GM21576 (cell line): ENCODE results near the gene CUX1.

Experiments used
- ATAC-seq: cut with Tn5 transposase; IDR thresholded peaks from one replicate; pipeline ENCODE4 v1.9.1; 2021; ENCODE audit warnings: mild to moderate bottlenecking, moderate library complexity; ENCODE audit not compliant: unreplicated experiment

The CUX1 gene

GRCh38 chr7:102063690-102064180 is 246.3 kb downstream of the CUX1 start:
- no peak for ATAC-seq

GRCh38 chr7:102064361-102065025 is 247.1 kb downstream of the CUX1 start:
- no peak for ATAC-seq

- no peak for ATAC-seq
These were observed 247.8 kb downstream of the CUX1 start for GRCh38 chr7:102065226-102065625.

GRCh38 chr7:102066476-102066875 is 249.1 kb downstream of the CUX1 start:
- ATAC-seq = no peak

- ATAC-seq = no peak
These were observed 251.4 kb downstream of the CUX1 start for GRCh38 chr7:102068846-102069245.

- no peak for ATAC-seq
These were observed 252.7 kb downstream of the CUX1 start for GRCh38 chr7:102069931-102070629.

- no peak for ATAC-seq
These were observed 254.6 kb downstream of the CUX1 start for GRCh38 chr7:102072003-102072402.

- ATAC-seq = no peak
These were observed 255.3 kb downstream of the CUX1 start for GRCh38 chr7:102072636-102073209.

GRCh38 chr7:102073931-102074880 is 256.8 kb downstream of the CUX1 start:
- no peak for ATAC-seq

GRCh38 chr7:102075126-102075525 is 257.7 kb downstream of the CUX1 start:
- no peak for ATAC-seq

- ATAC-seq = no peak
These were observed 258.2 kb downstream of the CUX1 start for GRCh38 chr7:102075553-102076135.

- ATAC-seq = no peak
These were observed 259.7 kb downstream of the CUX1 start for GRCh38 chr7:102077081-102077480.

GRCh38 chr7:102079140-102080018 is 262.0 kb downstream of the CUX1 start:
- ATAC-seq = no peak

GRCh38 chr7:102080019-102080433 is 262.6 kb downstream of the CUX1 start:
- no peak for ATAC-seq

- no peak for ATAC-seq
These were observed 263.2 kb downstream of the CUX1 start for GRCh38 chr7:102080434-102081243.

GRCh38 chr7:102081244-102081627 is 263.8 kb downstream of the CUX1 start:
- ATAC-seq = no peak

- ATAC-seq = no peak
These were observed 265.4 kb downstream of the CUX1 start for GRCh38 chr7:102082693-102083368.

GRCh38 chr7:102085218-102085772 is 267.9 kb downstream of the CUX1 start:
- ATAC-seq = no peak
